ENCODE data around the gene DDX20. TPM values are rescaled to one million over a fixed set of nuclear protein-coding genes. Genes with fewer than 3 reads are reported as not detected.

DDX20 gene, protein sequence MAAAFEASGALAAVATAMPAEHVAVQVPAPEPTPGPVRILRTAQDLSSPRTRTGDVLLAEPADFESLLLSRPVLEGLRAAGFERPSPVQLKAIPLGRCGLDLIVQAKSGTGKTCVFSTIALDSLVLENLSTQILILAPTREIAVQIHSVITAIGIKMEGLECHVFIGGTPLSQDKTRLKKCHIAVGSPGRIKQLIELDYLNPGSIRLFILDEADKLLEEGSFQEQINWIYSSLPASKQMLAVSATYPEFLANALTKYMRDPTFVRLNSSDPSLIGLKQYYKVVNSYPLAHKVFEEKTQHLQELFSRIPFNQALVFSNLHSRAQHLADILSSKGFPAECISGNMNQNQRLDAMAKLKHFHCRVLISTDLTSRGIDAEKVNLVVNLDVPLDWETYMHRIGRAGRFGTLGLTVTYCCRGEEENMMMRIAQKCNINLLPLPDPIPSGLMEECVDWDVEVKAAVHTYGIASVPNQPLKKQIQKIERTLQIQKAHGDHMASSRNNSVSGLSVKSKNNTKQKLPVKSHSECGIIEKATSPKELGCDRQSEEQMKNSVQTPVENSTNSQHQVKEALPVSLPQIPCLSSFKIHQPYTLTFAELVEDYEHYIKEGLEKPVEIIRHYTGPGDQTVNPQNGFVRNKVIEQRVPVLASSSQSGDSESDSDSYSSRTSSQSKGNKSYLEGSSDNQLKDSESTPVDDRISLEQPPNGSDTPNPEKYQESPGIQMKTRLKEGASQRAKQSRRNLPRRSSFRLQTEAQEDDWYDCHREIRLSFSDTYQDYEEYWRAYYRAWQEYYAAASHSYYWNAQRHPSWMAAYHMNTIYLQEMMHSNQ
- 13.5 and 26.5 TPM in 2 replicates for total RNA-seq

DNA sequence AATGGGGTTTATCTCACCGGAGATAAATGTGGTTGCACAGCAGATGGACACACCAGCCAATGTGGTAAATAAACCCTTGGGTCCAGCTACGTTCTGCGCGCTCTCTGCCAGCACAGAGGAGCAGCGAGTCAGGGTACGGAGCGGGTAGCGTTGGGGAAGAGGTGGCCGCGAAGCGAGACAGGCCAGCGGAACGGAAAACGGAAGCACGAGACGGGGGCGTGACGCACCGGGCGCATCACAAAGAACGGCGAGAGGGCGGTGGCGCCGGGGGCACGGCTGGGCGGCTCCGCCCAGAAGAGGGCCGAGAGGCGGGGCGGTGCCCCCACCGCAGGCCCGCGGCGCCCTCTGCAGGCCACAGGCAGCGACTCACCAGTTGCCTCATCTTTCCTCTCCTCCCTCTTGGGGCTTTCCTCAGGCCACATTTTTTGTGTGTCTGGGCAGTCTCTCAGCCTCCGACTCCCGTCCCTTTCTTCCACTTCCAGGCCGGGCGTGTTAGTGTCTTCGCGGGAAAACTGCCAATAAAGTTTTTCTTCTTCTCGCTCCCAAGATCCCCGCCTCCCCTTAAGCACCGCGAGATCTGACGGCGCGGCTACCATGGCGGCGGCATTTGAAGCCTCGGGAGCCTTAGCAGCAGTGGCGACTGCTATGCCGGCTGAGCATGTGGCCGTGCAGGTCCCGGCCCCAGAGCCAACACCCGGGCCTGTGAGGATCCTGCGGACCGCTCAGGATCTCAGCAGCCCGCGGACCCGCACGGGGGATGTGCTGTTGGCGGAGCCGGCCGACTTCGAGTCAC, at the start of gene DDX20:
Gene DDX20 (plus strand): TSS at position 571 of the 793 bp plus-strand sequence. CDS start 24 bp downstream, at position 595.

DNA sequence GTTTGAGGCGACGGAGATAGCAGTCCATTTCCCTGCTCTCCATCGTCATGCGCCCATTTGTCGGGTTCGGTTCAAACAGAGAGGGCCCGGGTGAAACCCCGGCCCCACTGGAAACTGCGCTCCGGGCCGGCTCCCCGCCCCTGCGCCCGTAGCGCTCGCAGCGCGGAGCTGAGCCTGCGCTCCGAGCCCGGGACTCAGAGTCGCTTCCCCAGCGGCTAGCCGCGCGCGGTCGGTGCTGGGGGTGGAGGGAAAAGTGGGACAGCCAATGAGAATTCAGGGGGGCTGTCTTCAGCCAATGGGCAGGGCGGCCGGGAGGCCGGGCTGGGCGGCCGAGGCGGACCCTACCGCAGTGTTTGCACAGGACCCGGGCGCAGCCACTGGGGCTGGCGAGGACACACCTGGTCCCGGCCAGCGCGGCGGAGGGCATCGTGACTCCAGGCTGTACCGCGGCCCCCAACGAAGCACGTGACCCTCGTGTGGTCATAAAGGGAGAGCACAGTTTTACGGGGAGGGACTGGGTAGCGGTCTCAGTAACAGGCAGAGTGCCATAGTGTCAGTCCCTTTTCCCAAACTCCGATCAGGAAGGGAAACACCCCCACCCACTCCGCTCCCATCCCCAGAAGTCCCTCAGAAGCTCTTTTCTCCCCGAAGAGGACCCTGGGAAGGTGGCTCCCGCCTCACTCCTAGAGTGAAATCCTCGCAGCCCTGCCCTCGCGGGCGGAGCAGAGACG, 16.3 kb upstream of the DDX20 start, which contains the start of gene INKA2:
Gene INKA2 (minus strand): TSS at position 202 of the 731 bp plus-strand sequence. CDS start 153 bp downstream, at position 49.

Other genes with a start within 250 kb of the DDX20 start
- gene RAP1A, start 136.1 kb upstream of the DDX20 start, total RNA-seq, result 19.7 and 42.4 TPM in 2 replicates
- gene INKA2, start 16.5 kb upstream of the DDX20 start, total RNA-seq, result 30.2 and 30.7 TPM in 2 replicates
- gene KCND3, start 233.8 kb downstream of the DDX20 start, total RNA-seq, result under 0.01 and 0.28 TPM in 2 replicates

Measured in regular cardiac myocyte (primary cell).